CD4-positive, alpha-beta T cell treated with Interleukin-6 at 100 ng/mL for 8 hours (primary cell): Measurements from ENCODE around the gene SIRPB2.

Experiments used
- DNase-seq: peaks from one replicate; pipeline ENCODE4 v3.0.0-alpha.2; 2020; ENCODE audit warnings: mixed read lengths, low spot score

The SIRPB2 gene

GRCh38 chr20:1440024-1440423 lies 51.2 kb downstream of the SIRPB2 start:
- DNase-seq, result no peak

DNA sequence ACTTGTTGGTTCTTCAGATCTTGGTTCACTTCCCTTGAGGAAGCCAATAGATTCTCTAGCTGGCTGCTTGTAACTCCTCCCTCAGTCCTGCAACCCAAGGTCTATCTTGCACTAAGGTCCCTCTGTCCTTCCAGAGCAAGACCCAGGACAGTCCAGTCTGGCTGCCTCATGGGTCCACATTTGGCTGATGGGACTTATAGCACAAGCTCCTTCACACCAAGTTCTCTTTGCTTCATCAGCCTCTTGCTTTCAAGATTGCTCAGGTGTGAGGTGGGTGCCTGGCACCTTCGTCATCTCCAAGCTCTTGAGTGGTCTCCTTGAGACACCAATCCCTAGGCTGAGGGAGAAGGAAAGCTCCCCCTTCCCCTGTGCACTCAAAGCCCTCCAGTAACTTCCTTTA lies 52.9 kb downstream of the SIRPB2 start:
- DNase-seq, result no peak

DNA sequence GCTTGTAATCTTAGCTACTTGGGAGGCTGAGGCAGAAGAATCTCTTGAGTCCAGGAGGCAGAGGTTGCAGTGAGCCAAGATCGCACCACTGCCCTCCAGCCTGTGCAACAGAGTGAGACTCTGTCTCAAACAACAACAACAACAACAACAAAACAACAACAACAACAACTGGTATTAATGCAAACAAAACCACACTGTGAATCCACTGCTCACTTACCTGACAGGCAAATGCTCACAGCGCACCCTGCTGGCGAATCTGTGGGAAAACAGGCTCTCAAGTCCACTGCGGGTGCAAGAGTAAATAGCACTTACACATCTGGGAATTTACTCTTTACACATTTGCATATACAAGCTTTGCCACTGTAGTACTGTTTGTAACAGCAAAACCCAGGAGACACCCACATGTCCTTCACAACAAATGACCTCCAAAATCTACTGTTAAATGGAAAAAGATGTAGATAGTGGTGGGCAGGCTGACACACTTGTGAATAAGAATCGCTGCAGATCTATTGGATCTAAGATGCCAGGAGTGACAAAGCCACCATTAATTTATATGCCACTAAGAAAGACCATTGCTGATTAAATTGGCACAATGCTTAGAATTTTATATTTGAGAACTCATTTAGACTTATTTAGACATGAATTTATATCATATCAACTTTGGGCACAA lies 53.9 kb downstream of the SIRPB2 start:
- DNase-seq, result peak; percentile 81

DNA sequence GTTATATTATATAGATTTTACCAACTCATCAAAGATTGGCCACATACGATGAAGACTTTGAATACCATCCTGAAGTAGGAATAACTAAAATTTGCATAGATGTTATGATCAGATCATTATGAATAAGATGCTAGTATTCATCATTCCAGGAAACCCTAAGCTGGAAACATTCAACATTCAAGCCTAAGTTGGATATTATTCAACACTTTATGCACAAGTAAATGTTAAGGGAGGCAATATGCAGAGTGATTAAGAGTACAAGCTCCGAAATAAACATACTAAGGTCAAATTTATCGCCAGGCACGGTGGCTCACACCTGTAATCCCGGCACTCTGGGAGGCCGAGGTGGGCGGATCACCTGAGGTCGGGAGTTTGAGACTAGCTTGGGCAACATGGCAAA lies 55.0 kb downstream of the SIRPB2 start:
- DNase-seq, result no peak

DNA sequence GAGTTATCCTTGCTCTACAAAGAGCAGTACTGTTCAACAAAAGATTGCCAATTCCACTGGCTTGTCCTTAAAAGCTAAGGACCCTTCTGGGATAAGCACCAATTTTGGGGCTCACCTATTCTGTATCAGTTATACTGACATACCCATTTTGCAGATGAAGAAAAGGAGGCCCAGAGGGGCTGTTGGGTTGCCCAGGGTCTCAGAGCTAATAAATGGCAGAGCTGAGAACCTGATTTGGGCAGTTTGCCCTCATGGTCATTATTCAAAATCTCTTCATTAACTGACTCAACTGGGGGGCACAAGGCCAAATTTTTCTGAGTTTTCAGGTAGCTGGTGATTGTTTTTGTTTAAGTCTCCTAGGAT lies 55.9 kb downstream of the SIRPB2 start:
- DNase-seq, result no peak

- DNase-seq, result peak; percentile 66
Observed at GRCh38 chr20:1434571-1435336, 56.5 kb downstream of the SIRPB2 start.

- no peak for DNase-seq
Observed at GRCh38 chr20:1431158-1431557, 60.1 kb downstream of the SIRPB2 start.

DNA sequence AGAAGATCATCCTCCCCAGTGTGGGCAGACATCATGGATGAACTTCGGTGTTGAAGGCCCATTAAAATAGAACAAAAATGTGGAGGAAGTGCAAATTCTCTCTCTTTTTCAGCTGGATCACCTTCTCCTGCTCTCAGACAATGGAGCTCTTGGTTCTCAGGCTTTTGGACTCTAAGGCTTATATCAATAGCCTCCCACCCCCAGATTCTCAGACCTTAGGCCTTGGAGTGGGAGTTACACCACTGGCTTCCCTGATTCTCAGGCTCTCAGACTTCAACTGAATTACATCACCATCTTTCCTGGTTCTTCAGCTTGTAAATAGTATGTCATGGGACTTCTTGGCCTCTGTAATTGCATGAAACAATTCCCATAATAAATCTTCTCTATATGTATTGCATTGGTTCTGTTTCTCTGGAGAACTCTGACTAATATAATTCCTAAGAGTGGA lies 61.2 kb downstream of the SIRPB2 start:
- DNase-seq, result no peak

- no peak for DNase-seq
Observed at GRCh38 chr20:1429143-1429728, 62.0 kb downstream of the SIRPB2 start.

DNA sequence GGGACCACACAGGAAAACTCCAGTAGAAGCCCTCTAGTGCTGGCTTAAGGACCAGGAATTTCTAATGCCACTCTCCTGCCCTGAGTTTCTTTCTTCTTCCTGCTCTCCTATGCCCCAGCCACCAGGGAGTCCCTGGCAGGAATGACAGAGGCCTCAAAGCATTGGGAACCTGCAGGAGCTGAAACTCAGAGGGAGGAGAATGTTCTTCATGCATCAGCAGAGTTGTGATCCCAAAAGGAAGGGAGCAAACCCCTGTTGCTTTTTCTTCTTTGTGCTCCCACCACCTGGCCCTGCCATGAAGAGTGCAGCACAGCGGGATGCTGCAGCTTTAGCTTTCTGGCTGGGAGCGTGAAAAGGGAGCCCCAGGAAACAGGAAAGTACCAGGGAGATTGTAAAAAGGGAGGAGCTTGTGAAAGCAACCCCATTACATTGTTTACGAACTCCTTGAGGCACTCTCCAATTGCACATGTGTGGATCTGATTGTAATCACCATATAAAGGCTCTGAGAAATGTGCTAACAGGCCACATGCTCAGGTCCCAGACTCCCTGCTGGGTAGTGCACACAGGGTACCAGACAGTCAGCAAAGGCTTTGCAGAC lies 63.7 kb downstream of the SIRPB2 start:
- DNase-seq, result no peak

- no peak for DNase-seq
Observed at GRCh38 chr20:1426231-1426849, 64.9 kb downstream of the SIRPB2 start.
